Stimulated activated CD8-positive, alpha-beta memory T cell treated with anti-CD3 and anti-CD28 coated beads, Interleukin-12 subunit alpha, Interleukin-12 subunit beta, amount 100 ng/mL, for 24 hours (primary cell): ENCODE results near the gene GPR33.
"Not testable (repeated sequence)": the region's sequence is repeated elsewhere in the genome, so short reads cannot be mapped to it uniquely, and the experiment has no call there.

Experiments
- DNase-seq: peaks from one replicate; pipeline ENCODE4 v3.0.0-alpha.2; 2020; ENCODE audit errors: extremely low read depth

Gene GPR33

GRCh38 chr14:31457665-31458659 lies 29.9 kb downstream of the GPR33 start:
- no peak for DNase-seq

GRCh38 chr14:31456841-31457664 lies 30.8 kb downstream of the GPR33 start, which contains the start of gene DTD2:
TSS of gene DTD2 (minus strand) at chr14:31457506. CDS start at chr14:31457393, 113 bp downstream.
- DNase-seq, result peak; percentile 72

- DNase-seq, result no peak
Measured at GRCh38 chr14:31449971-31450610, 37.7 kb downstream of the GPR33 start.

- no peak for DNase-seq
Measured at GRCh38 chr14:31449136-31449535, 38.7 kb downstream of the GPR33 start.

- DNase-seq, result no peak
Measured at GRCh38 chr14:31445703-31446102, 42.1 kb downstream of the GPR33 start.

- DNase-seq, result no peak
Measured at GRCh38 chr14:31442284-31442683, 45.6 kb downstream of the GPR33 start.

GRCh38 chr14:31441273-31442111 lies 46.3 kb downstream of the GPR33 start:
- no peak for DNase-seq

GRCh38 chr14:31440280-31440679 lies 47.6 kb downstream of the GPR33 start:
- DNase-seq, result no peak

GRCh38 chr14:31439561-31439960 lies 48.3 kb downstream of the GPR33 start:
- no peak for DNase-seq

- not testable (repeated sequence) for DNase-seq
Measured at GRCh38 chr14:31437045-31437691, 50.7 kb downstream of the GPR33 start.

- DNase-seq, result no peak
Measured at GRCh38 chr14:31435276-31435675, 52.6 kb downstream of the GPR33 start.
